Liver (tissue), 9 donors: ENCODE measurements around the gene SEPTIN2. TPM values are rescaled to one million over a fixed set of nuclear protein-coding genes. Genes with fewer than 3 reads are reported as not detected.
A peak's percentile ranks its signal among the peaks of the same experiment; 100 is the strongest.

Source experiments
- DNase-seq: peaks from one replicate; pipeline ENCODE4 v3.0.0-alpha.2; 2017; ENCODE audit warnings: low spot score
- H3K27ac ChIP-seq, 2 donors: one replicate each; pipeline ENCODE4 v1.7.0; 2013; ENCODE audit warnings: inconsistent platforms in 2 of 2, low read length in 2 of 2, control low read depth in 1 of 2, low read depth in 1 of 2, mild to moderate bottlenecking in 1 of 2
- H3K27me3 ChIP-seq, 4 donors: one replicate each; pipeline versions ENCODE4 v1.6.1 to v1.7.0; 2013; ENCODE audit warnings: low read length in 3 of 4, inconsistent platforms in 1 of 4, mild to moderate bottlenecking in 1 of 4, moderate library complexity in 1 of 4; ENCODE audit not compliant: control insufficient read depth in 4 of 4, insufficient read depth in 4 of 4
- H3K36me3 ChIP-seq, 4 donors: one replicate each; pipeline versions ENCODE4 v1.6.1 to v1.7.0; 2013; ENCODE audit warnings: low read length in 3 of 4, mild to moderate bottlenecking in 3 of 4, low read depth in 1 of 4, moderate library complexity in 1 of 4; ENCODE audit not compliant: control insufficient read depth in 4 of 4, insufficient read depth in 3 of 4
- H3K4me1 ChIP-seq, 4 donors: one replicate each; pipeline versions ENCODE4 v1.6.1 to v1.7.0; 2013; ENCODE audit warnings: low read length in 3 of 4, mild to moderate bottlenecking in 3 of 4, moderate library complexity in 1 of 4; ENCODE audit not compliant: control insufficient read depth in 4 of 4, insufficient read depth in 4 of 4
- H3K4me3 ChIP-seq, 3 donors: one replicate each; pipeline versions ENCODE4 v1.6.1 to v1.7.0; 2013; ENCODE audit warnings: low read length in 3 of 3, control low read depth in 1 of 3, low read depth in 1 of 3, mild to moderate bottlenecking in 1 of 3
- H3K9ac ChIP-seq, 2 donors: one replicate each; pipeline ENCODE4 v1.7.0; 2013; ENCODE audit warnings: low read length in 2 of 2, mild to moderate bottlenecking in 2 of 2, moderate library complexity in 2 of 2, control low read depth in 1 of 2, low read depth in 1 of 2
- H3K9me3 ChIP-seq, 4 donors: one replicate each; pipeline versions ENCODE4 v1.6.1 to v1.7.0; 2013; ENCODE audit warnings: low read length in 3 of 4; ENCODE audit not compliant: control insufficient read depth in 4 of 4
- ATF3 ChIP-seq: IDR thresholded peaks from 2 replicates; pipeline ENCODE4 v1.6.1; 2016; ENCODE audit warnings: antibody characterized with exemption
- CTCF ChIP-seq: fragments of 150-350 bp; IDR thresholded peaks from 2 replicates; pipeline ENCODE4 v1.5.1; 2017; ENCODE audit warnings: improper control_type of control experiment, low read depth, low read length; ENCODE audit not compliant: missing input control
- EGR1 ChIP-seq, 2 donors: IDR thresholded peaks; 2 replicates each; pipeline ENCODE4 v1.6.1; 2016 to 2018; ENCODE audit warnings: antibody characterized with exemption in 2 of 2, low read depth in 2 of 2
- FOXA1 ChIP-seq: IDR thresholded peaks from 2 replicates; pipeline ENCODE4 v1.6.1; 2016; ENCODE audit warnings: antibody characterized with exemption
- GABPA ChIP-seq, 2 donors: IDR thresholded peaks in 1 of 2; conservative IDR thresholded peaks in 1 of 2; 2 replicates each; pipeline ENCODE4 v1.6.1; 2016; ENCODE audit warnings: antibody characterized with exemption in 2 of 2, mild to moderate bottlenecking in 1 of 2, moderate library complexity in 1 of 2
- HNF4A ChIP-seq, 2 donors: conservative IDR thresholded peaks; 2 replicates each; pipeline ENCODE4 v1.6.1; 2016; ENCODE audit warnings: antibody characterized with exemption in 2 of 2, mild to moderate bottlenecking in 2 of 2
- HNF4G ChIP-seq: IDR thresholded peaks from 2 replicates; pipeline ENCODE4 v1.6.1; 2016; ENCODE audit warnings: antibody characterized with exemption
- JUND ChIP-seq, 2 donors: IDR thresholded peaks; 2 replicates each; pipeline ENCODE4 v1.6.1; 2016; ENCODE audit warnings: antibody characterized with exemption in 2 of 2
- NR2F2 ChIP-seq: IDR thresholded peaks from 2 replicates; pipeline ENCODE4 v1.6.1; 2016; ENCODE audit warnings: antibody characterized with exemption
- REST ChIP-seq: IDR thresholded peaks from 2 replicates; pipeline ENCODE4 v1.6.1; 2016; ENCODE audit warnings: antibody characterized with exemption, mild to moderate bottlenecking
- RXRA ChIP-seq, 2 donors: IDR thresholded peaks; 2 replicates each; pipeline ENCODE4 v1.6.1; 2017 to 2018; ENCODE audit warnings: antibody characterized with exemption in 2 of 2, mild to moderate bottlenecking in 1 of 2
- SP1 ChIP-seq: IDR thresholded peaks from 2 replicates; pipeline ENCODE4 v1.6.1; 2018; ENCODE audit warnings: antibody characterized with exemption, mild to moderate bottlenecking
- TAF1 ChIP-seq: conservative IDR thresholded peaks from 2 replicates; pipeline ENCODE4 v1.6.1; 2016; ENCODE audit warnings: antibody characterized with exemption, mild to moderate bottlenecking
- YY1 ChIP-seq: IDR thresholded peaks from 2 replicates; pipeline ENCODE4 v1.6.1; 2016; ENCODE audit warnings: antibody characterized with exemption, mild to moderate bottlenecking
- ZBTB33 ChIP-seq: IDR thresholded peaks from 2 replicates; pipeline ENCODE4 v1.6.1; 2016; ENCODE audit warnings: antibody characterized with exemption
- WGBS: extraction: QIAGEN DNeasy Blood & Tissue Kit; methylation state at CpG from one replicate; pipeline ENCODE4 v1.1.7; 2013; 5-methylcytosine and 5-hydroxymethylcytosine counted together
- polyA plus RNA-seq, 2 donors: library from polyadenylated mRNA; stranded (reverse) in 1 of 2; unstranded in 1 of 2; fragments of 200-250 nt in 1 of 2; fragments of >200 nt in 1 of 2; fragmentation: Nextera tagmentation in 1 of 2; extraction: Ambion mirVana in 1 of 2; gene quantifications; one replicate each; pipeline versions ENCODE4 v1.2.1 to v1.2.3, GENCODE V29; 2013 to 2015
- total RNA-seq, 2 donors: library from RNA; depleted of rRNA; stranded (reverse); fragments of >200 nt; gene quantifications; one replicate each; pipeline ENCODE4 v1.2.3, GENCODE V29; 2014
- donor health status: healthy.
- donor health status: healthy.
- donor health status: healthy.
- donor health status: healthy.
- donor health status: healthy.

The SEPTIN2 gene
- total and polyA plus RNA-seq, 4 donors = 63.7 to 147 (median 96.9) TPM

GRCh38 chr2:241282555-241282954 lies 33.2 kb upstream of the SEPTIN2 start:
- no peaks in the 10 kb centered on the region for H3K9me3 ChIP-seq
- H3K27ac ChIP-seq = no peak overlapping the region
- no peaks in the 10 kb centered on the region for H3K27me3 ChIP-seq
- H3K9ac ChIP-seq = no peak overlapping the region
- WGBS = 55% methylated on average over 5 of the region's 5 CpGs
- H3K36me3 ChIP-seq = peaks cover 0 to 5% (median 0%) of the 10 kb centered on the region in 4 donors
- no peak overlapping the region for H3K4me3 ChIP-seq
- TF ChIP-seq YY1 (no peak), RXRA (IDR thresholded peaks at IDR 0.05) (no peak), FOXA1 (no peak), NR2F2 (no peak), EGR1 (IDR thresholded peaks at IDR 0.05; ENCODE audit: low read depth in 2 of 2) (no peak), ATF3 (no peak), CTCF (no peak), JUND (IDR thresholded peaks at IDR 0.05) (no peak), HNF4A (conservative IDR thresholded peaks at IDR 0.05) (no peak), GABPA (IDR thresholded peaks at IDR 0.05 in 1 of 2, conservative IDR thresholded peaks at IDR 0.05 in 1 of 2) (no peak), REST (no peak), SP1 (no peak)
- H3K4me1 ChIP-seq = peaks cover 4 to 27% (median 16%) of the 10 kb centered on the region in 4 donors
- DNase-seq = no peak

GRCh38 chr2:241285596-241285995 lies 30.1 kb upstream of the SEPTIN2 start:
- TF ChIP-seq RXRA (IDR thresholded peaks at IDR 0.05) (peak in 1 of 2 donors; percentile 2), JUND (IDR thresholded peaks at IDR 0.05) (no peak), HNF4G (no peak), TAF1 (no peak), ZBTB33 (no peak)
- H3K36me3 ChIP-seq = no peaks in the 10 kb centered on the region
- H3K4me1 ChIP-seq = peaks cover 4 to 21% (median 15%) of the 10 kb centered on the region in 4 donors
- no peaks in the 10 kb centered on the region for H3K9me3 ChIP-seq
- H3K27me3 ChIP-seq = no peaks in the 10 kb centered on the region
- no peak overlapping the region for H3K4me3 ChIP-seq
- no peak overlapping the region for H3K9ac ChIP-seq
- H3K27ac ChIP-seq = peak overlapping the region in 1 of 2 donors; percentile 33
- 86% methylated on average over 1 of the region's 1 CpG for WGBS
- no peak for DNase-seq
